GM10266 (cell line): ENCODE data around the gene NAV2.

ENCODE experiments used
- DNase-seq: peaks from one replicate; pipeline ENCODE4 v3.0.0; 2012; ENCODE audit errors: extremely low spot score
- TF ChIP-seq, protein P1 (sequence below): IDR thresholded peaks from 2 replicates; pipeline ENCODE4 v1.5.1; 2012; ENCODE audit warnings: mild to moderate bottlenecking, low read depth; ENCODE audit not compliant: control insufficient read depth, insufficient read depth; ENCODE audit errors: missing control alignments

Gene NAV2

GRCh38 chr11:19872512-19873145, 160.0 kb downstream of the NAV2 start:
- DNase-seq: no peak
- TF ChIP-seq, protein P1, sequence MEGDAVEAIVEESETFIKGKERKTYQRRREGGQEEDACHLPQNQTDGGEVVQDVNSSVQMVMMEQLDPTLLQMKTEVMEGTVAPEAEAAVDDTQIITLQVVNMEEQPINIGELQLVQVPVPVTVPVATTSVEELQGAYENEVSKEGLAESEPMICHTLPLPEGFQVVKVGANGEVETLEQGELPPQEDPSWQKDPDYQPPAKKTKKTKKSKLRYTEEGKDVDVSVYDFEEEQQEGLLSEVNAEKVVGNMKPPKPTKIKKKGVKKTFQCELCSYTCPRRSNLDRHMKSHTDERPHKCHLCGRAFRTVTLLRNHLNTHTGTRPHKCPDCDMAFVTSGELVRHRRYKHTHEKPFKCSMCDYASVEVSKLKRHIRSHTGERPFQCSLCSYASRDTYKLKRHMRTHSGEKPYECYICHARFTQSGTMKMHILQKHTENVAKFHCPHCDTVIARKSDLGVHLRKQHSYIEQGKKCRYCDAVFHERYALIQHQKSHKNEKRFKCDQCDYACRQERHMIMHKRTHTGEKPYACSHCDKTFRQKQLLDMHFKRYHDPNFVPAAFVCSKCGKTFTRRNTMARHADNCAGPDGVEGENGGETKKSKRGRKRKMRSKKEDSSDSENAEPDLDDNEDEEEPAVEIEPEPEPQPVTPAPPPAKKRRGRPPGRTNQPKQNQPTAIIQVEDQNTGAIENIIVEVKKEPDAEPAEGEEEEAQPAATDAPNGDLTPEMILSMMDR: no peak

DNA sequence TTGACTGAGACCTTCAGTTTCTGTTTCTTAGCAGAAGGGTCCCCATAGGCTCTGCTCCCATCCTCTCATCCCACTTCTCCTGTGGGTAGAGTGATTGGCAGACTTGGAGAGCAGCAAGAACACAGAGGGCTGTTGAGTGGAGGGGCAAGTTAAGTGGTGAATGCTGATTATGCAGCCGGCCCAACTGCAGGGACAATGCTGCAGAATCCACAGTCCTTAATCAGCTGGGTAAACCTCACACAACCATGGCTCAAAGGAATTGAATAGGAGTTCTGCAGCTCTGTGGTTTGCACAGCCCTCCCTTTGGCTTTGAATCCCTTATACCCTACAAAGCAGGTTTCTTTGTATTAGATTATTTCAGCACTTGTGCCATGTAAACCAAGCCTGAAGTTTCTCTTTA, 161.1 kb downstream of the NAV2 start:
- TF ChIP-seq, protein P1: no peak
- no peak for DNase-seq

GRCh38 chr11:19874266-19874665, 161.6 kb downstream of the NAV2 start:
- TF ChIP-seq, protein P1: no peak
- DNase-seq: no peak

GRCh38 chr11:19876750-19877149, 164.1 kb downstream of the NAV2 start:
- DNase-seq: no peak
- TF ChIP-seq, protein P1: no peak

DNA sequence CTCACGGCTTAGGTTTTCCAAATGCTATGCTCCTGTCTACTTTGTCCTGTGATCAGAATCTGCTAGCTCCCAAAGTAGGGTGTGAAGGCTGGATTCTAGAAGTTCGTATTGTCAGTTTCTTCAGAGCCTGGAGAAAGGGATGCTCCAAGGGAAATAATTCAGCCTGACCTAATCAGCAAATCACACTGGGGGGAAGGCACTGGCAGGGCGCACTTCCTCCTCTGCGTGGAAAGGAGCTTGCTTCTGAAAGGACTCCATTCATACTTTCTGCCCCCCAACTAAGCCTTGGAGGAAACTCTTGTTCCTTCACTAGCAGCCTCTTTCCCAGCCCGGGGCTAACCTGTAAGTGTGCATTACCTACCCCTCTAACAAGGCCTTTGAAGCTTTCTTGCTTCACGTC, 165.9 kb downstream of the NAV2 start:
- TF ChIP-seq, protein P1: no peak
- no peak for DNase-seq

- TF ChIP-seq, protein P1: no peak
These were observed 166.9 kb downstream of the NAV2 start for GRCh38 chr11:19879307-19880087.

DNA sequence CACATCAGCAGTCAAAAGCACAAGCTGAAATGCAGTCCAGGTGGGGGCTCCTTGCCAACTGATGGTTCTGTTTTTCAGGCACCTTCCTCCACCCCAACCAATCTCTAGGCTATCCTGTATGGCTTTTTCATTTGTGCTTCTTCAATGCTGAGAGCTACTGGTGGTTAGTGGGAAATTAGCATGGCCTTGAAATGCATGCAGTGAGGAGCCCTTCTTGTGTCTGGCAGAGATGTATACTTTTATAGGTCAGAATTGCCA, 167.4 kb downstream of the NAV2 start:
- TF ChIP-seq, protein P1: no peak
- DNase-seq: no peak

More at GRCh38 chr11:19879307-19880087, 166.9 kb downstream of the NAV2 start:
- no peak for DNase-seq
